HG03439 (cell line): ENCODE measurements around the gene MAN1A1.
A peak's percentile ranks its signal among the peaks of the same experiment; 100 is the strongest.
"Not testable (repeated sequence)": the region's sequence is repeated elsewhere in the genome, so short reads cannot be mapped to it uniquely, and the experiment has no call there.

Experiments used
- ATAC-seq: cut with Tn5 transposase; IDR thresholded peaks from one replicate; pipeline ENCODE4 v1.9.1; 2021; ENCODE audit warnings: mild to moderate bottlenecking, moderate library complexity; ENCODE audit not compliant: unreplicated experiment

MAN1A1 gene

GRCh38 chr6:119174879-119175817 is 174.4 kb downstream of the MAN1A1 start:
- no peak for ATAC-seq

- ATAC-seq = no peak
Measured at GRCh38 chr6:119174085-119174445, 175.5 kb downstream of the MAN1A1 start.

- no peak for ATAC-seq
Measured at GRCh38 chr6:119173249-119174084, 176.1 kb downstream of the MAN1A1 start.

GRCh38 chr6:119172824-119173223 is 176.7 kb downstream of the MAN1A1 start:
- no peak for ATAC-seq

- ATAC-seq = no peak
Measured at GRCh38 chr6:119171864-119172588, 177.5 kb downstream of the MAN1A1 start.

- peak; percentile 54 for ATAC-seq
Measured at GRCh38 chr6:119171088-119171841, 178.3 kb downstream of the MAN1A1 start.

GRCh38 chr6:119170447-119171087 is 179.0 kb downstream of the MAN1A1 start:
- no peak for ATAC-seq

GRCh38 chr6:119170103-119170446 is 179.5 kb downstream of the MAN1A1 start:
- ATAC-seq = no peak

GRCh38 chr6:119169355-119169754 is 180.2 kb downstream of the MAN1A1 start:
- not testable (repeated sequence) for ATAC-seq

- ATAC-seq = no peak
Measured at GRCh38 chr6:119166024-119166784, 183.4 kb downstream of the MAN1A1 start.

GRCh38 chr6:119163006-119163405 is 186.6 kb downstream of the MAN1A1 start:
- no peak for ATAC-seq

GRCh38 chr6:119162134-119162775 is 187.3 kb downstream of the MAN1A1 start:
- no peak for ATAC-seq

GRCh38 chr6:119161438-119161837 is 188.1 kb downstream of the MAN1A1 start:
- no peak for ATAC-seq

GRCh38 chr6:119160911-119161310 is 188.7 kb downstream of the MAN1A1 start:
- ATAC-seq = no peak

GRCh38 chr6:119158057-119158848 is 191.3 kb downstream of the MAN1A1 start:
- ATAC-seq = no peak

- ATAC-seq = no peak
Measured at GRCh38 chr6:119157506-119157815, 192.1 kb downstream of the MAN1A1 start.

GRCh38 chr6:119156757-119157505 is 192.6 kb downstream of the MAN1A1 start:
- no peak for ATAC-seq
